Measurements from ENCODE around the gene IKZF1.

The IKZF1 gene

GRCh38 chr7:50347693-50348092, 43.2 kb downstream of the IKZF1 start:
- no peak for DNase-seq
- intact Hi-C loops (cut with DNase I), result no loop called here

DNA sequence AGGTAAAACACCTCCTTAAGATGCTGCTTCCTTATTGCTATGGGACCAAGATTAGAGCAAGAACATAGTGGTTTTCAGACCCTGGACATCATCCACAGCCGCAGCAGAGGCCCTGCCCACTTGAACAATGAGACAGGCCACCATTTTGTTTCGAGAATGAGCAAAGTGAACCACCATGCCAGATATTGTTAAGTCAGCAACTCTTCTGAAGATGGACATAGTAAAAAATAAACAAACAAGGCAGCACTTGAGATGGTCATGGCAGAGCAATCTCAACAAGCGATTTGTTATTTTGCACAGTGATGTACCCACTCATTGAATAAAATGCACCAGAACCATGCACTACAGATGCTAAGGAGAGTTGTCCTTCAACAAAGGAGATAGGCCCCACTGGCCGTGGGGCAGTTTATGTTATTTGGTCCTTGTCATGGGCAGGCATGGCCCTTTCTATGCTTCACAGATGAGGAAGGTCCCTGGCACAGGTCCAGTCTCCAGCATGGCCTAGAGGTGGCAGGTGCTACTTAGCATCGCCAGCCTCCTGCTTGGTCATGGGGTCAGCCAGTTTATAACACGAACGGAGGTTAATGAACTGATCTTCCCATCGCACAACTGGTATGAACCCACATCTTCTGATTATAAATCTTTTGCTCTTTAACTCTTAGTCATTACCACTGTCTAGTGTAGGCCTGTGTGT, 44.1 kb downstream of the IKZF1 start:
- no peak for DNase-seq
- intact Hi-C loops (cut with DNase I), result no loop called here

DNA sequence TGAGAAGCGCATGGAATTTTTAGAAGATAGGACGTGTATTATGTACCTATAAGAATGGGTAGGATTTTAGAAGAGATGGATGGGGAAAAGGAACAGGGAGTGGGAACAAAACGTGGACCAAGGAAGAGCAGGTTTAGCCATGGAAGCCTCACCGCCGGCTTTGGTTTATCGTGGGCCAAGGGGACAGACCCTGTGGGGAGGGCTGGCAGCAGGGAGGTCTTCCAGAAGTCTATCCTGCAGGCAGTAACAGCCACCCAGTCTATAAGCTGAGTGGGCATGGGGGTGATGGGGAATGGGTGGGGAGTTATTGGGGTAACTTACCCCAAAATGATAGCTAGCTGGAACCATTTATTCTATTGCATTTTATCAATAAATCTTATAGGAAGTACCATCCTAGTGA, 44.9 kb downstream of the IKZF1 start:
- DNase-seq, result no peak
- intact Hi-C loops (cut with DNase I), result no loop called here

- DNase-seq, result peak in 25 of 42 donors; percentile 18 to 76 (median 45)
- intact Hi-C loops (cut with DNase I), result no loop called here
Measured at GRCh38 chr7:50349963-50350944, 45.7 kb downstream of the IKZF1 start.

DNA sequence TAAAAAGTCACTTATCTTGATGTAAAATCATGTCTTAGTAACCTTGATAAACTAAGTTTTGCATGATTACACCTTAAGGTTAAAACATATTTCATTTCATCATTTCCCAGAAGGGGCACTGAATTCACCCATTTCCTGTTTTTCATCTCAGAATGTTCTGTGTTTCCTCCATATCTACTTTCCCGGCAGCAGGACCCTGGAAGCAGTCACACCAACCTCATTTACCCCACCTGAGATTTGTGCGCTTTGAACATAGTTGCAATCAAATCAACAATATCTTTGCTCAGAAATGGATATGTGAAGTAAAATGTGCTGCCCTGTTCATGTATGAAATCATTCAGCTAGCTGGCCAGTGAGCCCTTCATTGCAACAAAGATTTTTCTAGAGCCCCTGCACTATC, 46.8 kb downstream of the IKZF1 start:
- DNase-seq, result no peak
- intact Hi-C loops (cut with DNase I), result no loop called here

DNA sequence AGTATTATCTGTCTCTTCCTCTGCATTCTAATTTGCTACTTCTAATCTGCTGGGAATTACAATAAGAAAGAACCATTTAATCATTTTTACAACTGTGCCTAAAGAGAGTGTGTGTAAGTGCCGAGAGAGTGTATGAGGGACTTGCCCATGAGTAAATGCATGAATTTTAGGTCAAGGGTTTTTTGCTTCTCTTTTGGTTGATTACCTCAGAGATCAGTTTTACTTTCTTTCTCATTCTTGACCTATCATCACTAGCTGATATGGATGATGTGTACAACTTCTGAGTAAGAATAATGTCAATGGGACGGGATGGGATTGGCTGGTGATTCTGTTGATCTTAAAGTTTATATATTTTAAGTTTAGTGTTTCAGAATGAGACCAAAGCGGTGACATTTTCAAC, 47.8 kb downstream of the IKZF1 start:
- DNase-seq, result no peak
- intact Hi-C loops (cut with DNase I), result no loop called here

DNA sequence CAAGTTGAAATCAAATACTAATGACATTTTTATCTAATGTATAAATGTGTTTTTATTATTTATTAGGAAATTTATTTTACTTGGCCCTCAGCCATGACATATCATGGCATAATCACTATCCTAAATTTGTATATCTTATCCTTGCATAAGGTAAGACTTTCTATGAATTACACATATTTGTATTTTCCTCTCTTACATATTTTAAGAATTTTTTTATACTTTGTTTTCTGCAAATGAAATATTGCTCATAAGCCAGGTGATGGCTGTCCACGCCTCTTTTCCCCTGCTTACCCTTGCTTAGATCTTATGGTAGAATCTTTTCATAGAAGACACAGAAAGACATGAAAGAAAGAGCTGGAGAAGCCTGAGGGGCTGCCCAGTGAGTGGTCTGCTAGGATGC, 48.2 kb downstream of the IKZF1 start:
- intact Hi-C loops (cut with DNase I), result no loop called here

GRCh38 chr7:50353201-50353600, 48.7 kb downstream of the IKZF1 start:
- intact Hi-C loops (cut with DNase I), result no loop called here
- no peak for DNase-seq

More for the DNA sequence above, 48.2 kb downstream of the IKZF1 start:
- no peak for DNase-seq

GRCh38 chr7:50353894-50354595, 49.5 kb downstream of the IKZF1 start:
- intact Hi-C loops (cut with DNase I), result no loop called here

GRCh38 chr7:50355817-50356178, 51.3 kb downstream of the IKZF1 start:
- intact Hi-C loops (cut with DNase I), result no loop called here
- no peak for DNase-seq

More at GRCh38 chr7:50353894-50354595, 49.5 kb downstream of the IKZF1 start:
- no peak for DNase-seq

GRCh38 chr7:50356212-50356944, 51.9 kb downstream of the IKZF1 start:
- intact Hi-C loops (cut with DNase I), result no loop called here
- DNase-seq, result peak in 7 of 42 donors; percentile 6 to 51 (median 19)

- intact Hi-C loops (cut with DNase I), result no loop called here
- DNase-seq, result no peak
Measured at GRCh38 chr7:50356945-50357268, 52.4 kb downstream of the IKZF1 start.

- intact Hi-C loops (cut with DNase I), result no loop called here
- DNase-seq, result no peak
Measured at GRCh38 chr7:50357426-50357825, 52.9 kb downstream of the IKZF1 start.

DNA sequence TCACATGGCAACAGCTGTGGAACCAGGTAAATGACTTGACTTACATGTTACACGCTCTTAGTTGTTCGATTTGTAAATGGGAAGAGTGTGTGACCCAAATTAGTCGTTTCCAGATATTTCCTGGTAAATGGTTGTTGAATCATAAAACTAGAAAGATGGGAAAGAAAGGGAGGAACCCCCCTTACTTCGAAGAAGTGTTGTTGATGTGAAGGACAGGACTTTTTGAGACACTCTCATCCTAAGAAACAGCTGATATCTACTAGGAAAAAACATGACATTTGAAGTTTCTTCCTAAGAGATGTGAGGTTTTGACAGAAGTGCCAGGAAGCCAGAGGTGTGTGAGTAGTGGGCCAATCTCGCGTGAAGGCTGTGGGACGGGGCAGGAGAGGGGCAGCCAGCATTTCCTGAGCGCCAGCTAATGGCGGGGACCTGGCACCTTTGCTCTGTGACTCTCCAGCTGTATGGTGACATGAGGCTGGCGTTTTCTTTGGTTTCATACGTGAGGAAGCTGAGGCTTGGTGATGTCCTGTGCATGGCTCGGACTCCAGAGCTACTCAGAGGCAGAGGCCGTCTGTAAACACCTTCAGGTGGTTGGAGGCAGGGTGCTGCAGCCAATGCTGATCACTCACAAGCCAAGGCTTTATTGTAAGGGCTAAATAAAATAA, 53.7 kb downstream of the IKZF1 start:
- intact Hi-C loops (cut with DNase I), result no loop called here
- DNase-seq, result no peak

DNA sequence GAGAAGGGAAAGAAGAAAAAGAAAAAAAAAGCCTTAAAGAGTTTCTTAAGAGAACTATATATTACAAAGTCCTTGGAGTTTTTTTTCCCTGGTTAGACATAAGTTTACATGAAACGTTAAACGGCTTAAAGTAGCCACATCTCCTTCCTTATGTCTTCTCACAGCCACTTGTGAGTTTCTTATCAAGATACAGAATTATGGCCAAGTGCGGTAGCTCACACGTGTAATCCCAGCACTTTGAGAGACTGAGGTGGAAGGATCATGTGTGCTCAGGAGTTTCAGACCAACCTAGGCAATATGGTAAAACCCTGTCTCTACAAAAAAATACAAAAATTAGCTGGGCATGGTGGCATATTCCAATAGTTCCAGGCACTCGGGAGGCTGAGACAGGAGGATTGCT, 54.3 kb downstream of the IKZF1 start:
- DNase-seq, result no peak
- intact Hi-C loops (cut with DNase I), result no loop called here

GRCh38 chr7:50359258-50359994, 54.9 kb downstream of the IKZF1 start:
- intact Hi-C loops (cut with DNase I), result no loop called here

DNA sequence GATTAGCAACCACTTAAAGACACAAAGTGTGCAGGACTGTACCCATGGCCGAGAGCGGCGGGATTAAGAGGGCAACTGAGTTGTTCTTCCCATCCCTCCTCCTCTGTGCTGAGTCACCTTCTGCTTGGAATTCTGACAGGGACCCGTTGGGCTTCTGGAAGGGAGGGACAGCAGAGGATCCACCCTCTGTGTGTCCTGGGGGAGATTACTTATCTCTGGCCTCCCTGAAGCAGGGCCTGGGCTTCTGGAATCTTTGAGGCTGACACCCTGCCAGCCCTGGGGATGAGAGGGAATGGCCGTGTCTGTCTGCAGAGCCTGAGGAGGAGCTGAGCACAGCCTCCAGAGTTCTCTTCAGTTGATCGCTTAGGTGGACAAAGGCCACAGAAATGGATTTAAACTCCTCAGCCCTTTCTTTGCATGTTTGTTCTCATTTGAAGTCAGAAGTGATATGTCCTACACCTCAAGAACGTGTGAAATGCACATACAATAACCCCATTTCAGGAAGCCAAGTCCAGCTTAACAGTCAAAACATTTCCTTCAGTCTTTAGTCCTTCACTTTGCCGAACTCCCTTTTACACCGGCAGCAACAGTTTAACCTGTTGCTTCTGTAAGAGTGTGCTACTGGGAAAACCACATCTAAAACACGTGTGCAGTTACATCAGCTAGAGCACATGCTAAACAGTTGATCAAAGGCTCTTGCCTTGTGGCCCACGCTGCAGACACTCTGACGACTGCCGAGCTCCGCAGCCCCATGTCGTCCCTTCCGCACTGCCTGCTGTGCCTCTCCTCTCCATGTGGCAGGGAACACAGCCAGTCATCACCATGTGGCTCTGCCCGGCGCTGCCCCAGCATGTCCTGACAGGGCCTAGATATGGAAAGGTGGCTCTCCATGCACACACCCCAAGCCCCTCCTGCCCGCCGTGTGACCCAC, 55.7 kb downstream of the IKZF1 start:
- no peak for DNase-seq
- intact Hi-C loops (cut with DNase I), result no loop called here

More at GRCh38 chr7:50359258-50359994, 54.9 kb downstream of the IKZF1 start:
- DNase-seq, result no peak

Data from head of caudate nucleus (tissue), 42 donors.